8988T (cell line): Measurements from ENCODE around the gene NAA25.
"Not testable (repeated sequence)": the region's sequence is repeated elsewhere in the genome, so short reads cannot be mapped to it uniquely, and the experiment has no call there.

ENCODE experiments used
- DNase-seq: peaks from one replicate; pipeline ENCODE4 v3.0.0; 2011

The NAA25 gene

DNA sequence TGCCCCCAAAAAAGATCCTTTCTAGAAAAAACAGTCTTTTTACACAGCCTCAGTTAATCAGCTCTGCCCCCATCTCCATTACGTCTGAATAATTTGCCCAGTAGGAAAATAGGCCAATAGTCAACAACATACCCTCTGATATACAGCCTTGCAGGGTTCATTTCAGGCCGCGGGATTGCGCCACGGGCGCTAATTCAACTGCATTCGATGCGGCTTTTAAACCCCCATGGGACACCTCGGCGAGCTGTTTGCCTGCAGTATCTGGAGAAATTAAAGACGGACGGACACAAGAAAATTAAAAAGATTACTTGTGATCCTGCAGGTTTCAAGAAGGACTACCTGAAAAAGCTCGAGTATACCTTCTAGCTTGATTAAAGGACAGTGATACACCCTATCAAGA lies 59.2 kb downstream of the NAA25 start:
- no peak for DNase-seq

DNA sequence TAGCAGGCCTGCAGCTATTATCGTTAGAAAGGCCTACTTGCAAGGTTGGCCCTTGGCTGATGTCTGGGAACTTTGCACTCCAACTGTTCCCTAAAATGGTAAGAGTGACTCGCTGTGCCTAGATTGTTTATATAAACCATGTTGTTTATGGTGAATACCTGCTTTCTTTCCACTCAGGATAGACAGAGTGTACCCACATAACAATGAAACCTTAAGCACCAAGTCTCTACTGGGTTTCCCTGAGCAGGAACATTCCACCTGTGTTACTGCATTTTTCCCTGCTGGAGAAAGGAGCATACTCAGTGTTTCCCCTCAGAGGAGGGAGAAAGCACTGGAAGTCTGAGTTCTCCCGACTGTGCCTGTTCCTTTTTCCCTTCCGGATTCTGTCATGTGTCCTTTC lies 62.6 kb downstream of the NAA25 start:
- DNase-seq = no peak

DNA sequence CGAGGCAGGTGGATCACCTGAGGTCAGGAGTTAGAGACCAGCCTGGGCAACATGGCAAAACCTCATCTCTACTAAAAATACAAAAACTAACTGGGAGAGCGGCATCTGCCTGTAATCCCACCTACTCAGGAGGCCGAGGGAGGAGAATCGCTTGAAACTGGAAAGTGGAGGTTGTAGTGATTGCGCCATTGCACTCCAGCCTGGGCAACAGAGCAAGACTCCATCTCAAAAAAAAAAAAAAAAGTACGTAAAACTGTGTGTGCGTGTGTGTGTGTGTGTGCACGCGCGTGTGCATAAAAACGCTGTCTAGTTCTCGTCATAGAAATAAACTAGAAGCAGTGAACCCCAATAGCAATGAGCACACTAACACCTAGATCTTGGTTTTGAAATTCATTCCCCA lies 72.0 kb downstream of the NAA25 start:
- not testable (repeated sequence) for DNase-seq

DNA sequence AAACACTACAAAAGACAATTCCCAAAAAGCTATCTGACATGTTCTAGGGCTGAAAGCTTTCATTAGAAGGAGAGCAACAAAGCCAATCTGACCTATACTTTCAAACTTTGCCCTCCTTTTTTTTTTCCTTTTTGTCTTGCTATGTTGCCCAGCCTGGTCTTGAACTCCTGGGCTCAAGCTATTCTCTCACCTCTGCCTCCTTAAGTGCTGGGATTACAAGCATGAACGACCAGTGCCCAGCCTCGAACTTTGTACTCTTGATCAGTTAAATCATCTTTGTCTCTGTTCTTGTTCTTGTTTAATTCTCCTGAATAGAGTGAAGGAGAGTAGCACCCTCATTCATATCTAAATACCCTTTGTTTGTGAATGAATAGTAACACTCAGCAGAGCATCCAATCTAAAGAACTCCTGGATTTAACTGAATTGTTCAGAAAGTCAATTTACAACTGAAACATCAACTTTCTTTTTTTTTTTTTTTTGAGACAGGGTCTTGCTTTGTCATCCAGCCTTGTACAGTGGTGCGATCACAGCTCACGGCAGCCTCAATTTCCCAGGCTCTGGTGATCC lies 73.3 kb downstream of the NAA25 start:
- DNase-seq = no peak

DNA sequence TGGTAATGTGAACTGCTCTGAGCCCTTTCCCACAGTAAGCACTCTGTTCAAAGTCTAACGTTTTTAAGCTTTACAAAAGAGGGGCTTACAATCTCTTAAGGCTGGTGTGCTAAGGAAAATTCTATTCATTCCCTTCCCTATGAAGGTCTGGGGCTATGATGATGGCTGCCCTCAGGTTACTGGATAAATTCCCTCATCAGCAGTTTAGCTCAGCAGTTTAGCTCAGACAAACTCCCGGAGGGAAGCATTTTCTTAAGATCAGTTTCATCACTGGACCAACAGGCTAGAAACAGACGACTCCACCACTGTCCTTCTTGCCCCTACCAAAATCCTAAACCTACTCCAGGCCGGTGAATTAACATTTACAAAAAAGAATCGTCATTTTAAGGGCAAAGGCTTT lies 76.3 kb downstream of the NAA25 start:
- no peak for DNase-seq

DNA sequence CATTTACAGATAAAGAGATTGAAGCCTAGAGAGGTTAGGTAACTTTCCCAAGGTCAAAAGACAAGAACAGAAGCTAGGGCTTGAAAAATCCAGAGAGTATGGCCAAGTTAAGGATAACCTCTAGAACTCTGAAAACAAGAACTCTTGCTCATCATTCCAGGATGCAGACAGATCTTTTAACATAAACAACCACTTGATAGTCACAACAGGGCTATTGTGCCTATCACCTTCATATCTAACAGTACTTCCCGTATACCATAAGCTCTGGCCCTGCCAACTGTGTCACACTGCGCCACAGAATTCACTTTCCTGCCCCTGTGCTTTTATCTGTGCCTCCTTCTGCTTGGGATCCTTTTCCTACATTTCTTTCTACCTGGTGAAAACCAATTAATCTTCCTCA lies 77.1 kb downstream of the NAA25 start:
- no peak for DNase-seq

DNA sequence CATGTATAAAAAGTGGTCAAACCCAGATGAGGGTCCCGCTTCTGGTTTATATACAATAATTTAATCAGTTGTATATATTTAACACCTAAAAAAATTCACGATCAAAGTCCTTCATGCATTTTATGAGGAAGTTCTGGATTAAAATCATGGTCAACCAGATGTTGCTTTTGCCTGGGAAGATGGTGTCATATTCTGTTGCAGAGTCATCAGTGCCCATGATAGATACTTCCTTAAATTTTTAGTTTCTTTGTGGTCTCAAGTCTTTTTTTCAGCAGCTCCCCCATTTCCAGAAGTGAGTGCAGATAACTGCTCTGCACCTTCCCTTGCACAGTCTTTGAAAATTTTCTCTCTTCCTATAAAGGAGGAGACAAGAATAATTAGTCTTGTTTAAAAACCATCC lies 79.3 kb downstream of the NAA25 start:
- no peak for DNase-seq

DNA sequence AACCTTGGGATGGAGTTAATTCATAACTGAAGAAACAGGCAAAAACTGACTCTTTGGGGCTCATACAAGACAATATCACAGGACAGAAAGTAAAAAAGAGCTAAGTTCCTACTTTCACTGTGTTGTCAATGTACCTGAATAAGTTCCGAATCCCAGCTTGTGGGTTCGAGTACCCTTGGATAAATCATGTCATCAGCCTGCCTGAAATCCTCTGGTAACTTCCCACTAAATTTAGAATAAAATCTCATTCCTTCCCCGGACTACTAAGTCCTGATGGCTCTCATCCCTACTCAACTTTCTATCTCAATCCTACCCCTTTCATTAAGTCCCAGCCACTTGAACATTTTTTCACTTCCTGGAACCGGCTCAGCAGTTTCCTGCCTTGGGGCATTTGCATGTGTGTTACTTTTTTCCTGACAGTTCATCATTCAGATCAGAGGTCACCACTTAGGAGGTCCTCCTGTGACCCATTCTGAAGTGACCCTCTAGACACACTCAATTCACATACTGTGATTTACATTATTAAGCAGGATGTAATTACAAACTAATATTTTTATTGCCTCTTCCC lies 82.7 kb downstream of the NAA25 start:
- DNase-seq = no peak

DNA sequence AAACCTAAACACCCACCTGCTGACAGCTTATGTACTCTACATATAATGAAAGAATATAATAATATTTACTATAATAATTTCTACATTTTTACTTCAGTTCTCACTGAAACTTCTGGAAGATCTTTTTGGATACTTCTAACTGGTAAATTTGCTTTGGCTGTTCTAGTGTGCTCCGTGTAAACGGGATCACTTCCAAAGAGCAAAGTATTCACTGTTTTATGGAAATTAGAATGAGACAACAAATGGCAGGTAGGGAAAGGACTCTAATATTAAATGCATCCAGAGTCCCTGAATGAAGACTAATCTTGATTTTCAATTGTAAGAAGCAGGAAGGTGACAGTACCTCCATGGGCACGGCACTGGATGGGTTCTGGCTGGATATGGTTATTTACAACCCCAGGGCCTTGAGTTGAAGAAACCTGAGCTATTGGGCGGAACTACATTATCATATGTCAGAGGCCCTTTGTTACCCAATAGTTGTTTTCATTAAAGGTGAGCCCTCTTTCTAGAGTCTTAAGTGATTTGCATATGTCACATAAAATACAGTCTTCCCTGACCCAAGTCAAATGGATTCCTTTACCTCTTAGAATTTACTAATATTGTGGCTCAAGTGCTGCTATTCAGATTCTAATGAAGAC lies 84.7 kb downstream of the NAA25 start:
- DNase-seq = no peak

DNA sequence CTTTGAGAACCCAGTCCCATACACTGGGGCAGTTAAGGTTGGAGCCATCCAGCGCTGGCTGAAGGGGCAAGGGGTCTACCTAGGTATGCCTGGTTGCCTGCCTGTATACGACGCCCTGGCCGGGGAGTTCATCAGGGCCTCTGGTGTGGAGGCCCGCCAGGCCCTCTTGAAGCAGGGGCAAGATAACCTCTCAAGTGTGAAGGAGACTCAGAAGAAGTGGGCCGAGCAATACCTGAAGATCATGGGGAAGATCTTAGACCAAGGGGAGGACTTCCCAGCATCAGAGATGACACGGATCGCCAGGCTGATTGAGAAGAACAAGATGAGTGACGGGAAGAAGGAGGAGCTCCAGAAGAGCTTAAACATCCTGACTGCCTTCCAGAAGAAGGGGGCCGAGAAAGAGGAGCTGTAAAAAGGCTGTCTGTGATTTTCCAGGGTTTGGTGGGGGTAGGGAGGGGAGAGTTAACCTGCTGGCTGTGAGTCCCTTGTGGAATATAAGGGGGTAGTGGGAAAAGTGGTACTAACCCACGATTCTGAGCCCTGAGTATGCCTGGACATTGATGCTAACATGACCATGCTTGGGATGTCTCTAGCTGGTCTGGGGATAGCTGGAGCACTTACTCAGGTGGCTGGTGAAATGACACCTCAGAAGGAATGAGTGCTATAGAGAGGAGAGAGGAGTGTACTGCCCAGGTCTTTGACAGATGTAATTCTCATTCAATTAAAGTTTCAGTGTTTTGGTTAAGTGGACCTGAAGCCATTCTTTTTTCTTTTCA lies 86.2 kb downstream of the NAA25 start:
- no peak for DNase-seq

DNA sequence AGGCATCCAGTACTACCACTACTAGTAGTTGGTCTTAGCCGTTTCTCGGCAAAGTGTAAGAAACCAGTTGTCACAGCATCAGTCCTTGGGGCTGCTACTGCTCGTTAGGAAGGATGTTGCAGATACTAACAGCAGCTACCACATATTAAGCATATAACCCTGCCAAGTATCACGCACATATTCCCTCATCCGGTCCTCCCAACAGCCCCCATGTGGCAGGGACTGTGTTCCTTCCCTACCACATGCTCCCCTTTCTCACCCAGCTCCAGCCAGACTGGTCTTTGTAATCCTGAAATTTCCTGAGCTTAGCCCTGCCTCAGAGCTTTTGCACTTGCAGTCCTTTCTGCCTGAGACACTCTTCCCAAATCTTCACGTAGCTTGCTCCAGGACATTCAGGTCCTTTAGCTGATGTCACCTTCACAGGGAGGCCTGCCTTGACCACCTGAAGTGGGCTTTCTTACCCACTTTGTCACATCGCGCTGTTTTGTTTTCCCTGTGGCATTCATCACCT lies 87.6 kb downstream of the NAA25 start:
- no peak for DNase-seq

DNA sequence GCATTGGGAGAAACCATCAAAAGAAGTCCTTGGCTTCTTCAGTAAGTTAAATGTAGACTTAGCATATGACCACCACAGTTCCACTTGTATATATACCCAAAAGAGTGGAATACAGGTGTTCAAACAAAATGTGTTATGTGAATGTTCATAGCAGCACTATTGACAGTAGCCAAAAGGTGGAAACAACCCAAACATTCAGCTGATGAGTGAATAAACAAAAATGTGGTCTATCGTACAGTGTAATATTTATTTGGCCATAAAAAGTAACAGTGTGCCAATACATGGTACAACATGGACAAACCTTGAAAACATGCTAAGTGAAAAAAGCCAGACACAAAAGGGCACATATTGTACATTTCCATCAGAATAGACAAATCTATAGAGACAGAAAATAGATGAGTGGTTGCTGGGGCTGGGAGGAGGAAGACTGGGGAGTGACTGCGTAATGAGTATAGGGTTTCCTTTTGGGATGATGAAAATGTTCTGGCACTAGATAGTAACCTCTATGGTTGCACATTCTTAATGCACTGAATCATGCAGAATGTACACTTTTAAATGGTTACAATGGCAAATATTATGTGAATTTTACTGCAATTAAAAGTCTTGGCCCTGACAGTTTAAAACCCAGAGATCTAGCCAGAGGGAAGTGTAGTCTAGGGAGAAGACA lies 89.9 kb downstream of the NAA25 start:
- DNase-seq = no peak

DNA sequence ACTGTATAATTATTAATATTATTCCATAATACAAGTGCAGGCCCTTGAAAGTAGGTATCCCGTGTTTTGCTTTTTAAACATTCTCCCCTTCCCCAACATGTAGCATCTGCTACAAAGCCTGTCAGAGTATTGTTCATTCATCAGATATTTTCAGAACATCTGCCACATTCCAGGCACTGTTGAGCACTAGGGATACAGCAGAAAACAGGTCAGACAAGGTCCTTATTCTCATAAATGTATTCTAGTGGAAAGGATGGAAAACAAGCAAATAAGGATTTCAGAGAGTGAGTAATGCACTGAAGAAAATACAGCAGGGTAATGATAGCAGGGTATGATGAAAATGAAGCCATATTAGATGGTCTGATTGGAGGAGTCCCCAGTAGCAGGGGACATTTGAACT lies 91.5 kb downstream of the NAA25 start:
- DNase-seq = no peak

DNA sequence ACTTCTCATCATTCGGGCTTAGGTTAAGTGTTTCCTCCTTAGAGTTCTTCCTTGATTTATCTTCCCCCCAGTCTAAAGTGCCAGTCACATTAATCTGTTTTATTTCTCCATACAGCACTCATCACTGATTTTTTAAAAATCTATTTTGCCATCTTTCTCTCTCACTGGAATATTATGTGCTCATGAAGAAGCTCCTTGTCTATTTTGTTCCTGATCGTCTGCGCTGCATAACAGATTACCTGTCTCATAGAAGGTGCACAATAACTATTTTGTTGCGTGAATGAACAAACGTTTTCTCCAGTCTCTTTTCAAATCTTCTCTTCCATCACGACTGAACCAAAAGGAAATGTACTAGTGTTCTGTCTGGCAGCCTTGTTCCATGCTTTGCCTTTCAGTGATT lies 92.6 kb downstream of the NAA25 start:
- DNase-seq = no peak

DNA sequence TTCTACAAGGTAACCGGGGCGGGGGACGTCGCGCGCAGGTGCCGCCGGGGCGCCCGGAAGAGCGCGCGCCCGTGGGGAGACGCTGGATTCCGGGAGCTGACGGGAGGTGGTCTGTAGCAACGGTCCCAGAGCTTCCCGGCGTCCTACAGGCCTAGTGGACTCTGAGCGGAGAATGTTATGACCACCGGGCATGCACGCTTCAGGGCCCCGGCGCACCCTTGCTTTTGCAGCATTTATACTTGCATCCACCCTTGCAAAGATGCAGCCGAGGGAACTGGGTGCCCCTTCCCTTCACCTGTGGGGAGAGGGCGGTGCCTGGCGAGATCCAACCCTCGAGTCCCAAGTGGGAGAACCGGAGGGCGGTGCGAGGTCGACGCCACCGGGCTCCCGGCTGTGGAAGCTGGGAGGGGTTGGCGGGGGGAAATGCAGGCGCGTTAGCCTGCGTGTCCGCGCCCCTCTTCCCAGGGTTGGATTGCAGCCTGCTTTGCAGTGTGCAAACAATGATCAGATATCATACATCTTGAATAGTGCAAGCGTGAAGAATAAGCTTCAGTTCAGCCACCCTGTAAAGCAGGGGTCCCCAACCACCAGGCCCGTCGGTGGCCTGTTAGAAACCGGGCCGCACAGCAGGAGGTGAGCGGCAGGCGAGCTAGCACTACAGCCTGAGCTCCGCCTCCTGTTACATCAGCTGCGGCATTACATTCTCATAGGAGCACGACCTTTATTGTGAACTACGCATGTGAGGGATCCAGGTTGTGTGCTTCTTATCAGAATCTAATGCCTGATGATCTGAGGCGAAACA lies 94.8 kb downstream of the NAA25 start:
- no peak for DNase-seq

DNA sequence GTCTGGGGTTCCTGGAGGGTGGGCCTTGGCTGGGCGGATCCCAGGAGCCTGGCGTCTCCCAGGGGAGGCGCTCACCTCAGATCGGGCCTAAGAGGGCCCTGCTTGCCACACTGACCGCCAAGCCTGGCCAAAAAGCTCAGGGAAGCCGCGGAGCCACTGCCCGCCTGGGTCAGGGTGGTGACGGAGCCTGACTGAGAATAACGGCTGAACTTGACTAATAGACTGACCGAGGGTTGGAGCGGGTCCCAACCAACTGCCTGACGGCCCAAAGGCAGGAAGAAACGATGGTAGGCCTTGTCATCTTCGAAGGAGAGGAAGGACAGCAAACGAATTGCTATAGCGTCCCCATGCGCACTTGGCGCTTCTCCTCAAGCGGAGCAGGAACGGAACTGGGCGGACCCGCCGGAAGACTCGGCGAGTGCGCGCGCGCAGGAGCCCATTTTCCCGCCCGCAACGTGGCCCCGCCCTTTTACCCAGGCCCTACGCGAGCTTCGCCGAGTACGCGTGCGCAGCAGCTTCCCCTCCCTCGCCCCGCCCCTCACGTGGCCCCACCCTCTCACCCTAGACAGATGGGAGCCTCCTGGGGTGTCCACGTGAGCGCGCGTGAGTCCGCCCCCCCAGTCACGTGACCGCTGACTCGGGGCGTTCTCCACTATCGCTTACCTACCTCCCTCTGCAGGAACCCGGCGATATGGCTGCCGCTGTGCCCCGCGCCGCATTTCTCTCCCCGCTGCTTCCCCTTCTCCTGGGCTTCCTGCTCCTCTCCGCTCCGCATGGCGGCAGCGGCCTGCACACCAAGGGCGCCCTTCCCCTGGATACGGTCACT lies 95.6 kb downstream of the NAA25 start, which contains the start of the genes ERP29 and TMEM116:
Gene ERP29 (plus strand): TSS at position 652 of the 826 bp plus-strand sequence. CDS start 40 bp downstream, at position 692.
Gene TMEM116 (minus strand): TSS at position 391 of the 826 bp plus-strand sequence. CDS start 7,895 bp downstream, outside the sequence.
- peak; percentile 98 for DNase-seq

DNA sequence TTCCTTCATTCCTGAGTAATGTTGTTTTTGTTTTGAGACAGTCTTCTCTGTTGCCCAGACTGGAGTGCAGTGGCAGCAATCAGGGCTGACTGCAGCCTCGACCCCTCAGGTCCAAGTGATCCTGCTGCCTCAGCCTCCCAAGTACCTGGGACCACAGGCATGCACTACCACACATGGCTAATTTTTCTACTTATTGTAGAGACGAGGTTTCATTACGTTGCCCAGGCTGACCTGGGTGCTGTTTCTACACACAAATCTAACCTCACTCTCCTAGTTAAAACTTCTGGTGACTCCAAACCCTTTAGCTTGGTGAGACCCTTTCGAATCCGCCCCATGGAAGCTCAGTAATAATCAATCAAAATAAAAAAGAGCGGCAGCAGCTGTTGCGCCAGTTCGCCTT lies 96.9 kb downstream of the NAA25 start:
- no peak for DNase-seq

DNA sequence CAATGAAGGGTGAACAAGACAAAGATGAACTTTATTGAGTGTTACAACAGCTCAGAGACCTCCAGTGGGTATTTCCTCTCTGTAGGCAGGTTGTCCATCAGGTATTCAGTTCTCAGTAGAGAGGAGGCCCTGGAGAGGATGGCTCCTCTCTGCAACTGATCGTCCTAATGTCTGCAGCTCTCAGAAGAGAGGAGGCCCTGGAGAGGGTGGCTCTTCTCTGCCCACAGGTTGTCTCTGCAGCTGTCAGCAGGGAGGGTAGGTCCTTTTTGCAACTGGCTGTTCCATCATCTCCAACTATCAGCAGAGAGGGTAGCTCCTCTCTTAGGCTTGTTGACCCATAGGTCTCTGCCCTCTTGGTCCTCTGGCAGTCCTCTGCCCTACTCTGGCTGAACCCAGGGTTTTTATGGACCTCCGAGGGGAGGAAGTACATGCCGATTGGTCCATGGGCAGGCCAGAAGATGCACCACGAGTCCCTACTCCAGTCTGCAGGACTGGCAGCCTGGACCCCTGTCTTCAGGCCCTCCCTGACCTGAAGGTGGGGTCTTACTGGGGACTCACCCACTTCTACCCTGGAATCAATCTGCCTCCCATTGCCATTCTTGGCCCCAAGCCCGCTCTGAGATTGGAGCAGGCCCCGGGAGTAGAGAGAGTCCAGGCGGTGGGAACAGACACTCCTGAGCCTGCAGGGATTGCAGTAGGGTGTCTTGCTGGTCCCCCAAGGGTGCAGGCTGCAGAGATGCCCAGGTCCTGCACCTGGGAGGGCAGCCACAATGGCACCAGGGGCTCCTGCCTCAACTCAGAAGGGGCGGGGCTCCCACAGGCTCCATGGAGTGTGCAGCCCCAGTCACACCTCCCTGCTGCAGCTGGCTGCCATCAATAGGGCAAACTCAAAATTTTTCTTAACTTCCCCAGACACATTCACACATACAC lies 97.9 kb downstream of the NAA25 start:
- DNase-seq = no peak

DNA sequence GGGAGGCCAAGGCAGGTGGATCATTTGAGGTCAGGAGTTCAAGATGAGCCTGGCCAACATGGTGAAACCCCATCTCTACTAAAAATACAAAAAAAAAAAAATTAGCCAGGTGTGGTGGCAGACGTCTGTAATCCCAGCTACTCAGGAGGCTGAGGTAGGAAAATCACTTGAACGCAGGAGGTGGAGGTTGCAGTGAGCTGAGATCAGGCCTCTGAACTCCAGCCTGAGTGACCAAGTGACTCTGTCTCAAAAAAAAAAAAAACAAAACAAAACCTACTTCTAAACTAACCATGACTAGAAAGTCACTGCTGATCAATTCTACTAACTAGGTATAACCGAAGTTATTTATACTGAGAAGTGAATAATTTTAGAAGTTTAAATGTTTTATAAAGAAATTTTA lies 99.0 kb downstream of the NAA25 start:
- DNase-seq = not testable (repeated sequence)

DNA sequence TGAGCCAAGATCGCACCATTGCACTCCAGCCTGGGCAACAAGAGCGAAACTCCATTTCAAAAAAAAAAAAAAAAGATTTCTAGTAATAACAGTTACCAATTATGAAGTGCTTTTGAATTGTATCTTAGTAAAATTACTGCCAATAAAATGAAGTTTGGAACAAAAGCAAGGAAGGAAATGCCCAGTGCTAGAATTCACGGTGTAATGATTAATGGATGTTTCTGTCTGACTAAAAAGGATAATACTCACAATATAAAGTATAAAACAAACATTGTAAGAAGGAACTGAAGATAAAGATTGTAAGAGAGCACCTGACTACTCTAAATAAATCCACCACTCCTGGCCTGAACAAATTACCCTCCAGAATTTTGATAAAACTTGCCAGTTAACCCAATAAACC lies 99.7 kb downstream of the NAA25 start:
- no peak for DNase-seq
